ENCODE results near the gene EVA1B.
A peak's percentile ranks its signal among the peaks of the same experiment; 100 is the strongest.

The EVA1B gene

DNA sequence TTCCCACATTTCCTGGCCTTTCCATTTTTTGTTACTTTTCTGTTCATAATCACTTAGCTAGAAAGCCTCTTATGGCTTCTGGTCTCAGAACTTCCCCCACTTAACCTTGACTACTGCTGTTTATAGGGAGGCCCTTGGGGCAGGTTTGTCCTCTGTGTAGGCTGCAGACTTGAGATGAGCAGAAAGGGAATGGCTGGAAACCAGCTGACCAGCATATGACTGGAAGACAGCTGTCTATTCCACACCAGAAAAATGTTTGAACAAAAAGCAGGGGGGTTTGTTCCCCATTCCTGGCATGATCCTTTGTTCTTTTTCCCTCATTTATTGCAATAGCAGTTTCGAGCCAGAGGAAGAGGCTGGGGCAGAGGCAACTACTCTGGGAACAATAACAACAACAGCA lies 22.2 kb downstream of the EVA1B start:
- Mint-ChIP-seq H3K27me3 (no peaks in the 10 kb centered on the region), H3K36me3 (peaks cover 43% of the 10 kb centered on the region), H3K4me1 (peaks cover 23% of the 10 kb centered on the region), H3K9me3 (no peaks in the 10 kb centered on the region), H3K27ac (no peak overlapping the region), H3K4me3 (no peak overlapping the region)
- DNase-seq, result no peak
- CTCF ChIA-PET, result interaction anchor here (1.4 to 2.2 kb wide), 2 partner anchors 121 to 152 kb away, joined by 5 to 7 read pairs; partner anchors contain the start of gene TRAPPC3

DNA sequence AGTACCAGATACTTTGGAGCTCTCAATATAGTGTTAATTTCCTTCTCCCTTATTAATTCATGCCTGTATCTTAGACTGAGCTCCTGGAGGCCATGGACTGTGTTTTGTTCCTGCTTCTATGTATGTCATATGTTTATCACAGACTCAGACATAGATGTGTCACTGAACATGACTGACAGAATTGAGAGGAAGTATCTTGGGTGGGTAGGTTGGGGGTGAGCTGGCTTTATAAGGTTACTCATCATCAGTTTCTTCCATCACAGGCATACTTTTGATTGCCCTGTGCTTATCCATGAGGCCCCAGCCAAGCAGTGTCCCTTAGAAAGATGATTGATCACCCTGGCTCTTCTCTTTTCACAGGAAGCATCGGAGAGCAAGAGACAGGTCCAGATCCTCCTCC lies 22.9 kb downstream of the EVA1B start:
- H3K4me3 Mint-ChIP-seq, result no peak overlapping the region
- peaks cover 48% of the 10 kb centered on the region for H3K36me3 Mint-ChIP-seq
- peak overlapping the region; percentile 8 for H3K27ac Mint-ChIP-seq
- H3K4me1 Mint-ChIP-seq, result peaks cover 16% of the 10 kb centered on the region
- no peaks in the 10 kb centered on the region for H3K9me3 Mint-ChIP-seq
- CTCF ChIA-PET, result interaction anchor here (0.7 to 2.2 kb wide), 9 partner anchors 8 to 151 kb away, joined by 3 to 7 read pairs (median 4); partner anchors contain the start of gene TRAPPC3
- H3K27me3 Mint-ChIP-seq, result no peaks in the 10 kb centered on the region
- DNase-seq, result no peak

DNA sequence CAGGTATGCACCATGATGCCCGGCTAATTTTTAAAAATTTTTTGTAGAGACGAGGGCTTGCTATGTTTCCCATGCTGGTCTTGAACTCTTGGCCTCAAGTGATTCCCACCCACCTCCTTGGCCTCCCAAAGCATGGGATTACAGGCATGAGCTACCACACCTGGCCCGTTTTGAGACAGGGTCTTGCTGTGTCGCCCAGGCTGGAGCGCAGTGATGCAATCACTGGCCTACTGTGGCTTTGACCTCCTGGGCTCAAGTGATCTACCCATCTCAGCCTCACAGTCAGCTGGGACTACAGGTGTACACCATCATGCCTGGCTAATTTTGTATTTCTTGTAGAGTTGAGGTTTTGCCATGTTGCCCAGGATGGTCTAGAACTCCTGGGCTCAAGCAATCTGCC lies 24.8 kb downstream of the EVA1B start:
- CTCF ChIA-PET, result interaction anchor here (0.8 to 1.0 kb wide), 2 partner anchors 11 to 201 kb away, joined by 3 to 4 read pairs; no protein-coding TSS in a partner anchor
- no peak overlapping the region for H3K27ac Mint-ChIP-seq
- no peaks in the 10 kb centered on the region for H3K9me3 Mint-ChIP-seq
- no peaks in the 10 kb centered on the region for H3K27me3 Mint-ChIP-seq
- no peak for DNase-seq
- no peak overlapping the region for H3K4me3 Mint-ChIP-seq
- peaks cover 56% of the 10 kb centered on the region for H3K36me3 Mint-ChIP-seq
- peaks cover 13% of the 10 kb centered on the region for H3K4me1 Mint-ChIP-seq

GRCh38 chr1:36297062-36297461 lies 26.4 kb downstream of the EVA1B start:
- no peak overlapping the region for H3K27ac Mint-ChIP-seq
- peaks cover 8% of the 10 kb centered on the region for H3K4me1 Mint-ChIP-seq
- no peaks in the 10 kb centered on the region for H3K27me3 Mint-ChIP-seq
- H3K36me3 Mint-ChIP-seq, result peaks cover 58% of the 10 kb centered on the region
- H3K4me3 Mint-ChIP-seq, result no peak overlapping the region
- CTCF ChIA-PET, result no interaction called here
- no peaks in the 10 kb centered on the region for H3K9me3 Mint-ChIP-seq
- no peak for DNase-seq

- Mint-ChIP-seq H3K4me1 (peaks cover 8% of the 10 kb centered on the region), H3K27ac (no peak overlapping the region), H3K9me3 (no peaks in the 10 kb centered on the region), H3K4me3 (no peak overlapping the region), H3K27me3 (no peaks in the 10 kb centered on the region), H3K36me3 (peaks cover 60% of the 10 kb centered on the region)
- CTCF ChIA-PET, result interaction anchor here (0.6 kb wide), 1 partner anchor 233 kb away, joined by 4 read pairs; no protein-coding TSS in a partner anchor
- no peak for DNase-seq
These were observed 28.1 kb downstream of the EVA1B start for GRCh38 chr1:36295390-36295789.

GRCh38 chr1:36287595-36287994 lies 35.9 kb downstream of the EVA1B start:
- Mint-ChIP-seq H3K27ac (no peak overlapping the region), H3K9me3 (no peaks in the 10 kb centered on the region), H3K4me3 (no peak overlapping the region), H3K4me1 (peaks cover 15% of the 10 kb centered on the region), H3K36me3 (peaks cover 71% of the 10 kb centered on the region), H3K27me3 (no peaks in the 10 kb centered on the region)
- DNase-seq, result no peak
- CTCF ChIA-PET, result interaction anchor here (1.2 to 4.1 kb wide), 5 partner anchors 11 to 188 kb away, joined by 3 to 54 read pairs (median 4); partner anchors contain the start of gene TRAPPC3

- H3K4me3 Mint-ChIP-seq, result no peak overlapping the region
- no peaks in the 10 kb centered on the region for H3K27me3 Mint-ChIP-seq
- H3K9me3 Mint-ChIP-seq, result no peaks in the 10 kb centered on the region
- peaks cover 15% of the 10 kb centered on the region for H3K4me1 Mint-ChIP-seq
- CTCF ChIA-PET, result interaction anchor here (1.2 to 4.1 kb wide), 5 partner anchors 12 to 187 kb away, joined by 3 to 54 read pairs (median 4); partner anchors contain the start of gene TRAPPC3
- no peak for DNase-seq
- H3K36me3 Mint-ChIP-seq, result peaks cover 69% of the 10 kb centered on the region
- no peak overlapping the region for H3K27ac Mint-ChIP-seq
These were observed 36.6 kb downstream of the EVA1B start for GRCh38 chr1:36286802-36287201.

DNA sequence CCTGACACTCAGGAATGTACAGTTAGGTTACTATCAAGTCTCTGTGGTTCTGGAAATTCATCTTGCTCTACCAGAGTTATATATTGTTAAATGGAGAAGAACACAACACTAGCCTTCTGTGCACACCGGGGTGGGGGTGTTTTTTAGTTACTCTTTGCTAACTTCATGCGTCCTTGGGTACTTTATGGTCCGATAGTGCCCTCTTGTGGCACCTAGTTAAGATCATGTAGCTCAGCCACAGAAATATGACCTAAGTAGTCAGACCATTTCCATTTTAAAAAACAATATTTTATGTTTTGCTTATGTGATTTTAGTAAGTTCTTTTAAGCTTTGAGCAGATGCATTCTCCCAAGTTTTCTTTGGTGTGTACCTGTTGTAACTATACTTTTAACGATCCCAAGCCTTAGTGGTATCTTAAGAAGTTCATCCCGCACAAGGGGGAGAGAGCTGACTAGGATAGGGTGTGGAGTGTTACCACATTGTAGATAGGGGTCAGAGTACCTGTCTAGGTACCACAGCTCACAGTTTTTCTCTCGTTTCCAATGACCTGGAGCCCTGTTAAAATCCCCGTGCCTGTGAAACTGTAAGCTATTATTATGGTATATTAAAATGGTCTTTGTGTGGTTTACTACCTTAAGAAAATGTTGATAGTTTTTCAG lies 37.9 kb downstream of the EVA1B start:
- peak; percentile 77 for DNase-seq
- H3K27ac Mint-ChIP-seq, result peak overlapping the region; percentile 83
- H3K4me1 Mint-ChIP-seq, result peaks cover 18% of the 10 kb centered on the region
- H3K27me3 Mint-ChIP-seq, result no peaks in the 10 kb centered on the region
- no peaks in the 10 kb centered on the region for H3K9me3 Mint-ChIP-seq
- peaks cover 58% of the 10 kb centered on the region for H3K36me3 Mint-ChIP-seq
- H3K4me3 Mint-ChIP-seq, result no peak overlapping the region
- CTCF ChIA-PET, result interaction anchor here (0.5 to 4.1 kb wide), 32 partner anchors 8 to 230 kb away, joined by 3 to 54 read pairs (median 4); partner anchors contain the start of genes THRAP3 and TRAPPC3

DNA sequence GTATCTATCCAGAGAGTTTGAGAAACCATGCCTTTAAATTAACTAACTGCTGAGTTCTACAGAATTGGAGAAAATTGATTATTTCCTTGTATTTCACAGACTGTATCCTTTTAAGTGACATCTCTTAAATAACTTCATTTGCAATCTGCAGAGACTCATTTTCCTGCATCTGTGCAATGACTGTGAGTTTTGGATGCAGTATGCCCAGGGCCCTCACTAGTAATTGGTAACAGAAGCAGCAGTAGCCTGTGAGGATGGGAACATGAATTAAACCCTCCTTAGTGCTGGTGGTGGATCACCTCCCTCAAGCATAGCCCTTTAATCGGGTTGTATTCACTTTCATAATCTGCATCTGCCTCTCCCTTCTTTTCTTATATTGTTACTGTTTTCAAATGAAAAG lies 38.9 kb downstream of the EVA1B start:
- H3K27me3 Mint-ChIP-seq, result no peaks in the 10 kb centered on the region
- no peak overlapping the region for H3K27ac Mint-ChIP-seq
- CTCF ChIA-PET, result interaction anchor here (1.6 to 4.1 kb wide), 4 partner anchors 16 to 182 kb away, joined by 4 to 54 read pairs (median 9); partner anchors contain the start of gene TRAPPC3
- H3K36me3 Mint-ChIP-seq, result peaks cover 48% of the 10 kb centered on the region
- H3K4me3 Mint-ChIP-seq, result no peak overlapping the region
- peaks cover 23% of the 10 kb centered on the region for H3K4me1 Mint-ChIP-seq
- H3K9me3 Mint-ChIP-seq, result no peaks in the 10 kb centered on the region
- DNase-seq, result no peak

DNA sequence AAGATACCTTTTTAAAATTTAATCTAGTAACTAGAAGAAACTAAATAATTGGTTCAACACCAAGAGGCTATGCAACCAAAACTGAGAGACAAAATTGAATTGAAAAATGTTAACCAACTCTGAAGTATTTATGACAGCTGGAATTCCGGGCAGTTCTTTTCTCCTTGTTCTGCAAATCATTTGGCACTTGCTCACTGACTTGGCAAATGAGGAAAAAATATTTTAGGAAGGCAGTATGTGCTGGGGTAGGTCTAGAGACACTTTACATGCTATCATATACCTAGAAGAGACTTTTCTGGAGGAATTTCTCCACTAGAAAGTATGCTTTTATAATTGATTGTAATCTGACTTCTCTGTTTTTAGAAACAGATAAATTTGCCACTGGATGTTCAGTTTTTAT lies 39.4 kb downstream of the EVA1B start:
- Mint-ChIP-seq H3K27ac (no peak overlapping the region), H3K27me3 (no peaks in the 10 kb centered on the region), H3K4me3 (no peak overlapping the region), H3K9me3 (no peaks in the 10 kb centered on the region), H3K4me1 (peaks cover 23% of the 10 kb centered on the region), H3K36me3 (peaks cover 44% of the 10 kb centered on the region)
- DNase-seq, result no peak
- CTCF ChIA-PET, result interaction anchor here (1.6 kb wide), 1 partner anchor 16 kb away, joined by 4 read pairs; no protein-coding TSS in a partner anchor

DNA sequence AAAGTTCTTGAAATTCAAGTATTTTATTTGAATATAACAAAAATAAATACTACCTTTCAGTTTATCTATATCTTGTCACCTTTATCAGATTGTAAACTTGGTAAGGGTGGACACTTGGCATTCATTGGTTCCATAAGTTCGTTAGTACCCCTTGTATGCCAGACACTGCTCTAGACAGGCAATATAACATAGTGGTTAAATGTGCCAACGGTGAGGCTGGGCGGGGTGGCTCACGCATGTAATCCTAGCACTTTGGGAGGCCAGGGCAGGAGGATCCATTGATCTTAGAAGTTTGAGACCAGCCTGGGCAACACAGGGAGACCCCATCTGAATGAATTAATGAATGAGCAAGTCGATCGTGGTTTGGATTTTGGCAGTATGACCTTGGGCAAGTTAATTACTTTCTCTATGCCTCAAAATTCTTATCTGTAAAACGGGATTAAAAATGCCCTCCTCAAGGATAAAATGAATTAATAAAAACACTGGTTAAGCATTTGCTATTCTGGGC lies 43.6 kb downstream of the EVA1B start:
- Mint-ChIP-seq H3K27me3 (no peaks in the 10 kb centered on the region), H3K9me3 (no peaks in the 10 kb centered on the region), H3K4me3 (no peak overlapping the region), H3K4me1 (peaks cover 8% of the 10 kb centered on the region), H3K27ac (no peak overlapping the region), H3K36me3 (peaks cover 24% of the 10 kb centered on the region)
- CTCF ChIA-PET, result interaction anchor here (1.2 to 1.7 kb wide), 2 partner anchors 92 to 130 kb away, joined by 3 to 7 read pairs; partner anchors contain the start of gene TRAPPC3
- no peak for DNase-seq

DNA sequence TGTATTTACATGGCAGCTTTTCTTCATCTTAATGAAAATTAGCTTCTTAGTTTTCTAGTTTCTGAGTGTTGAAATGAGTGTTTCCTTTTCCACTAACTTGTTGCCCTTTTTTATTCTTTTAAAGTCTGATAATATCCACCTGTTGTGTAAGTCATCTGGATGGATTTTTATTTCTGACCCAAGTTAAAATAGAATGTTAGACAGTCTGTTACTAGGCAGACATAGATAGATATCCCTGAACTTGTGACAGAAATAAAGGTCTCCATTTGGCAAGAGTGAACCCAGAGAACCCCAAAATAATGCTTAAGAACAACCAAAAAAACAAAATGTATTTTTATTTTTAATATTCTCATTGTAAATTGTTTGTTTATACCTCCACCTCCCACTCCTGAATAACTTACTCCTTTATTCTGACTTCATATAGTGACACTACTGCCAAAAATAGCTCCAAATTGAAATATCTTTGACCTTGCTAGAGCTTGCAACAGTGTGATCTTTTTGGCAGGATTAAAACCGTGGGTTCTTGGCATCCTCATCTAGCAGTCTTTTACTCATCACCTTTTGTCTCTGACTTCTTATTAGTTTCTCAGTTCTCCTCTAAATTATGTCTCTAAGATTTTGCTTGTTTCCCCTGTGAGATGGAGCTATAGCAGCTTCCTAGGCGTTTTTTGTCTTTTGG lies 44.2 kb downstream of the EVA1B start:
- no peak overlapping the region for H3K27ac Mint-ChIP-seq
- H3K4me1 Mint-ChIP-seq, result peaks cover 9% of the 10 kb centered on the region
- DNase-seq, result no peak
- H3K36me3 Mint-ChIP-seq, result peaks cover 21% of the 10 kb centered on the region
- CTCF ChIA-PET, result interaction anchor here (1.7 kb wide), 1 partner anchor 130 kb away, joined by 7 read pairs; the partner anchor contains the start of gene TRAPPC3
- no peaks in the 10 kb centered on the region for H3K9me3 Mint-ChIP-seq
- no peak overlapping the region for H3K4me3 Mint-ChIP-seq
- no peaks in the 10 kb centered on the region for H3K27me3 Mint-ChIP-seq

GRCh38 chr1:36276688-36277087 lies 46.8 kb downstream of the EVA1B start:
- Mint-ChIP-seq H3K27me3 (no peaks in the 10 kb centered on the region), H3K4me3 (no peak overlapping the region), H3K36me3 (peaks cover 20% of the 10 kb centered on the region), H3K4me1 (peaks cover 11% of the 10 kb centered on the region), H3K9me3 (no peaks in the 10 kb centered on the region), H3K27ac (no peak overlapping the region)
- no peak for DNase-seq
- CTCF ChIA-PET, result interaction anchor here (1.2 kb wide), 1 partner anchor 9 kb away, joined by 3 read pairs; no protein-coding TSS in a partner anchor

GRCh38 chr1:36274201-36274600 lies 49.2 kb downstream of the EVA1B start:
- H3K4me3 Mint-ChIP-seq, result no peak overlapping the region
- no peak overlapping the region for H3K27ac Mint-ChIP-seq
- H3K4me1 Mint-ChIP-seq, result peaks cover 3% of the 10 kb centered on the region
- CTCF ChIA-PET, result interaction anchor here (0.6 kb wide), 1 partner anchor 110 kb away, joined by 4 read pairs; no protein-coding TSS in a partner anchor
- no peaks in the 10 kb centered on the region for H3K9me3 Mint-ChIP-seq
- H3K36me3 Mint-ChIP-seq, result peaks cover 27% of the 10 kb centered on the region
- H3K27me3 Mint-ChIP-seq, result no peaks in the 10 kb centered on the region
- DNase-seq, result no peak

Measured in activated naive CD4-positive, alpha-beta T cell treated with anti-CD3 and anti-CD28 coated beads, Interleukin-2, amount 10 ng/mL, durations not matched to agents 7 days and 5 days (primary cell).